Measurements from ENCODE around the gene SLC17A9.

The SLC17A9 gene

DNA sequence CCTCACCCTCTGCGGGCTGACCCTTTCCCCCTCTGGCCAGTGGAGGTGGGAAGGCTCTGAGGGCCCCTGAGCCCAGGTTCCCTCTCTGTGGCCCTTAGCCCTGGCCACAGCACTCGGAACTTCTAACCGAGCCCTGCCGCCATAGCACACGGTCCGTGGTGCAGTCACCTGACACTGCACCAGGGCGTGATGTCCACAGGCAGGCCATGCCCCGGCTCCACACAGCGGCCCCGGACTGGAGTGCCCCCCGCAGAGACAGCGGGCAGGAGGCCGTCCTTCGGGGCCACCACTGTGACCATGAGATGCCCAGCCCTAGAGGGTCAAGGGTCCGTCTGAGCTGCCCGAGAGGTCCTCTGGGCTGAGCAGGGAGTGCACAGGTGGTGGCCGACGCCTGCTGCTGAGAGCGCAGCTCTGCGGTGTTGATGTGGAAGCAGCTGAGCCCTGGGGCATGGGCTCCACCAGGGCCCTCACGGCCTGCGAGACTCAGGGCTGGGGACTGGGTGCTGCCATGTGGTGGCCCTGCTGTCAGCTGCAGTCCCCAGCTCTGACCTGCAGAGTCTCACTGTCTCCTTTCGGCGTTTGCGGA, 65.4 kb downstream of the SLC17A9 start:
- no peak for DNase-seq (ENCODE audit: low spot score)
